ENCODE data around the gene DBP. TPM values are rescaled to one million over a fixed set of nuclear protein-coding genes. Genes with fewer than 3 reads are reported as not detected.

DBP gene
- total RNA-seq, 1 donor: 20.9 TPM

- TF ChIP-seq CTCF (IDR thresholded peaks at IDR 0.05; ENCODE audit: insufficient read depth, low read length): no peak
- DNase-seq (ENCODE audit: low read depth): no peak
- H3K4me3 ChIP-seq (ENCODE audit: low read depth, low read length): peak overlapping the region; percentile 49
These were observed 9.6 kb upstream of the DBP start for GRCh38 chr19:48646722-48647216.

- peak; percentile 70 for DNase-seq (ENCODE audit: low read depth)
- peak; percentile 94 for TF ChIP-seq CTCF (IDR thresholded peaks at IDR 0.05; ENCODE audit: insufficient read depth, low read length)
- H3K4me3 ChIP-seq (ENCODE audit: low read depth, low read length): peak within 1 kb of the TSS; percentile 61
These were observed 9.0 kb upstream of the DBP start, which contains the start of gene CA11 for GRCh38 chr19:48646001-48646721. CA11 (minus strand) TSS chr19:48646187; CDS start chr19:48645632, 555 bp downstream.

GRCh38 chr19:48645620-48646000 lies 8.4 kb upstream of the DBP start:
- no peak for TF ChIP-seq CTCF (IDR thresholded peaks at IDR 0.05; ENCODE audit: insufficient read depth, low read length)
- peak overlapping the region; percentile 61 for H3K4me3 ChIP-seq (ENCODE audit: low read depth, low read length)
- DNase-seq (ENCODE audit: low read depth): no peak

GRCh38 chr19:48644839-48645619 lies 7.8 kb upstream of the DBP start:
- peak overlapping the region; percentile 61 for H3K4me3 ChIP-seq (ENCODE audit: low read depth, low read length)
- TF ChIP-seq CTCF (IDR thresholded peaks at IDR 0.05; ENCODE audit: insufficient read depth, low read length): no peak
- peak; percentile 74 for DNase-seq (ENCODE audit: low read depth)

GRCh38 chr19:48644355-48644754 lies 7.2 kb upstream of the DBP start:
- no peak for DNase-seq (ENCODE audit: low read depth)
- no peak overlapping the region for H3K4me3 ChIP-seq (ENCODE audit: low read depth, low read length)
- TF ChIP-seq CTCF (IDR thresholded peaks at IDR 0.05; ENCODE audit: insufficient read depth, low read length): no peak

GRCh38 chr19:48642862-48643261 lies 5.7 kb upstream of the DBP start:
- no peak for TF ChIP-seq CTCF (IDR thresholded peaks at IDR 0.05; ENCODE audit: insufficient read depth, low read length)
- no peak for DNase-seq (ENCODE audit: low read depth)
- no peak overlapping the region for H3K4me3 ChIP-seq (ENCODE audit: low read depth, low read length)

Data from fibroblast of the aortic adventitia (primary cell).